Transverse colon (tissue), 4 donors: Measurements from ENCODE around the gene PLEKHH2. TPM values are rescaled to one million over a fixed set of nuclear protein-coding genes. Genes with fewer than 3 reads are reported as not detected.
A peak's percentile ranks its signal among the peaks of the same experiment; 100 is the strongest.

Source experiments
- DNase-seq: peaks from one replicate; pipeline ENCODE4 v3.0.0-alpha.2; 2019
- H3K27ac ChIP-seq, 4 donors: fragments of 200-600 bp; sonication (generic); 2 replicates each; pipeline ENCODE4 v1.5.1; 2016 to 2018; ENCODE audit warnings: inconsistent platforms in 4 of 4
- H3K27me3 ChIP-seq: fragments of 200-600 bp; sonication (generic); 2 replicates; pipeline ENCODE4 v1.5.1; 2017; ENCODE audit warnings: inconsistent platforms
- H3K36me3 ChIP-seq, 4 donors: fragments of 200-600 bp; sonication (generic); 2 replicates each; pipeline ENCODE4 v1.5.1; 2017 to 2019; ENCODE audit warnings: inconsistent platforms in 4 of 4
- H3K4me1 ChIP-seq, 4 donors: fragments of 200-600 bp; sonication (generic); 2 replicates each; pipeline ENCODE4 v1.5.1; 2017 to 2020; ENCODE audit warnings: inconsistent platforms in 4 of 4
- H3K4me3 ChIP-seq, 4 donors: fragments of 200-600 bp; sonication (generic); 1 replicate in 1 of 4; 2 replicates in 3 of 4; pipeline versions ENCODE4 v1.5.1 to v1.6.1; 2017 to 2019; ENCODE audit warnings: inconsistent platforms in 4 of 4
- H3K9me3 ChIP-seq, 2 donors: fragments of 200-600 bp; sonication (generic); 2 replicates each; pipeline ENCODE4 v1.5.1; 2017 to 2019; ENCODE audit warnings: inconsistent platforms in 2 of 2
- EP300 ChIP-seq: sonication (generic); formaldehyde crosslinking; IDR thresholded peaks from one replicate; pipeline ENCODE4 v1.6.1; 2017; ENCODE audit warnings: antibody characterized with exemption, low read depth
- POLR2A ChIP-seq: fragments of 450-650 bp; IDR thresholded peaks from one replicate; pipeline ENCODE4 v1.6.1; 2016; ENCODE audit warnings: antibody characterized with exemption, mild to moderate bottlenecking, moderate library complexity
- POLR2AphosphoS5 ChIP-seq, 3 donors: sonication (generic); formaldehyde crosslinking; IDR thresholded peaks; one replicate each; pipeline ENCODE4 v1.6.1; 2016; ENCODE audit warnings: antibody characterized with exemption in 3 of 3
- WGBS, 2 donors: methylation state at CpG; one replicate each; pipeline ENCODE4 v1.1.5; 2018; ENCODE audit warnings: low coverage in 1 of 2; 5-methylcytosine and 5-hydroxymethylcytosine counted together
- in situ Hi-C, 4 donors: fragments of 200-750 bp; cut with MboI; loops; one replicate each; pipeline versions ENCODE4 v1.15.0 to v1.15.1; 2017; ENCODE audit warnings: low sequenced_read_pairs in 3 of 4, low pct_ligation_motif_present in 1 of 4, low pct_unique_long_range_greater_than_20kb in 1 of 4
- intact Hi-C: fragments of 100-400 bp; cut with DNase I; formaldehyde crosslinking; loops from one replicate; pipeline ENCODE4 v1.15.1; 2023; ENCODE audit warnings: low total_unique reads
- total RNA-seq, 4 donors: library from RNA; depleted of rRNA; stranded (reverse); fragments of >200 nt; gene quantifications; one replicate each; pipeline ENCODE4 v1.1.0, GENCODE V29; 2016
- TF ChIP-seq, protein P1 (sequence below), 5 experiments: fragments of 200-600 bp in 3 of 5; fragments of 450-650 bp in 2 of 5; sonication (generic) in 3 of 5; IDR thresholded peaks; 1 replicate in 2 of 5; 2 replicates in 3 of 5; pipeline ENCODE4 v1.5.1; 2016 to 2017; ENCODE audit warnings: antibody characterized with exemption in 5 of 5, inconsistent platforms in 3 of 5, mild to moderate bottlenecking in 2 of 5, moderate library complexity in 1 of 5

Gene PLEKHH2
- total RNA-seq, 4 donors from 2014 or later = 7.2 to 32.4 (median 12.3) TPM

GRCh38 chr2:43774617-43775016, 137.6 kb downstream of the PLEKHH2 start:
- H3K4me3 ChIP-seq = peak overlapping the region; percentile 62 to 79 (median 66)
- no peaks in the 10 kb centered on the region for H3K27me3 ChIP-seq
- no peak for TF ChIP-seq POLR2AphosphoS5 (IDR thresholded peaks at IDR 0.05)
- TF ChIP-seq EP300 = no peak
- TF ChIP-seq, protein P1, sequence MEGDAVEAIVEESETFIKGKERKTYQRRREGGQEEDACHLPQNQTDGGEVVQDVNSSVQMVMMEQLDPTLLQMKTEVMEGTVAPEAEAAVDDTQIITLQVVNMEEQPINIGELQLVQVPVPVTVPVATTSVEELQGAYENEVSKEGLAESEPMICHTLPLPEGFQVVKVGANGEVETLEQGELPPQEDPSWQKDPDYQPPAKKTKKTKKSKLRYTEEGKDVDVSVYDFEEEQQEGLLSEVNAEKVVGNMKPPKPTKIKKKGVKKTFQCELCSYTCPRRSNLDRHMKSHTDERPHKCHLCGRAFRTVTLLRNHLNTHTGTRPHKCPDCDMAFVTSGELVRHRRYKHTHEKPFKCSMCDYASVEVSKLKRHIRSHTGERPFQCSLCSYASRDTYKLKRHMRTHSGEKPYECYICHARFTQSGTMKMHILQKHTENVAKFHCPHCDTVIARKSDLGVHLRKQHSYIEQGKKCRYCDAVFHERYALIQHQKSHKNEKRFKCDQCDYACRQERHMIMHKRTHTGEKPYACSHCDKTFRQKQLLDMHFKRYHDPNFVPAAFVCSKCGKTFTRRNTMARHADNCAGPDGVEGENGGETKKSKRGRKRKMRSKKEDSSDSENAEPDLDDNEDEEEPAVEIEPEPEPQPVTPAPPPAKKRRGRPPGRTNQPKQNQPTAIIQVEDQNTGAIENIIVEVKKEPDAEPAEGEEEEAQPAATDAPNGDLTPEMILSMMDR (IDR thresholded peaks at IDR 0.05) = no peak
- TF ChIP-seq POLR2A = no peak
- intact Hi-C loops = loop anchor here (10.0 kb wide), 2 partner anchors 160 to 770 kb away; no protein-coding TSS in a partner anchor
- H3K9me3 ChIP-seq = no peaks in the 10 kb centered on the region
- H3K27ac ChIP-seq = peak overlapping the region; percentile 91 to 95 (median 92)
- 13 to 24% methylated on average over 7 of the region's 7 CpGs for WGBS, 2 donors
- peaks cover 0 to 13% (median 5%) of the 10 kb centered on the region in 4 donors for H3K4me1 ChIP-seq
- peaks cover 0 to 6% (median 0%) of the 10 kb centered on the region in 4 donors for H3K36me3 ChIP-seq
- DNase-seq = no peak
- in situ Hi-C loops = loop anchor here in 1 of 4 donors (10.0 kb wide), 1 partner anchor 140 kb away; the partner anchor contains the start of gene PLEKHH2

GRCh38 chr2:43776324-43776723, 139.3 kb downstream of the PLEKHH2 start:
- WGBS, 2 donors = 75 to 80% methylated on average over 1 of the region's 1 CpG
- no peak overlapping the region for H3K4me3 ChIP-seq
- in situ Hi-C loops = loop anchor here in 1 of 4 donors (10.0 kb wide), 1 partner anchor 142 kb away; the partner anchor contains the start of gene PLEKHH2
- H3K9me3 ChIP-seq = no peaks in the 10 kb centered on the region
- H3K36me3 ChIP-seq = peaks cover 0 to 6% (median 0%) of the 10 kb centered on the region in 4 donors
- H3K27me3 ChIP-seq = no peaks in the 10 kb centered on the region
- no peak for DNase-seq
- TF ChIP-seq POLR2AphosphoS5 (IDR thresholded peaks at IDR 0.05) (no peak), POLR2A (no peak), EP300 (no peak)
- TF ChIP-seq, protein P1 (IDR thresholded peaks at IDR 0.05) = no peak
- intact Hi-C loops = loop anchor here (10.0 kb wide), 2 partner anchors 162 to 772 kb away; no protein-coding TSS in a partner anchor
- H3K27ac ChIP-seq = no peak overlapping the region
- H3K4me1 ChIP-seq = peaks cover 0 to 13% (median 5%) of the 10 kb centered on the region in 4 donors

DNA sequence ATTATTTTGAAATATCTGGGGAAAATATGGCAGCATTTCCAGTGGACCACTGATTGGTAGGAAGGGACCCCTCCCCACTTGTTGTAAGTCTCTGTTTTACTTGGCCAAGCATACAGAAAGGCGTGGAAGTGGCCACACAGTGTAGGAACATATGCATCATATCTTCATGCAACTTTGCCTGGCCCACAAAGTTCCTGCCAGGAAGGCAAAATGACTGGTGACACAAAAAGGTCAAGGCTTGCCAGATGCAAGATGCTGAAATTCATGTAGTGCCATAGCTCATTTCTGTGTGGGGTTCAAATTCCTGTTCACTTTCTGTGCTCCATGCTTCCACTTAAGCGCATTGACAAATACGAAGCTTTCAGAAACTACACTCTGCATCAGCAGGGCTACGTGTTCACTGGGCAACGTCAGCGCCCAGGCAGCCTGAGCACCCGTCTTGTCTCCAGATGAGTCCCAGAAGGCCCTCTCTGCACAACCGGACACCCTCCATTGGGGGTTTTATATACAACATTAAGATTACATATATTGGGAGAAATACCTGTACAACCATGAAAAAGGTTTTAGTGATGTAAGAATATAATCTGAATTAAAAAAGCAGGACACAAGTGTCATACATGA, 140.4 kb downstream of the PLEKHH2 start:
- WGBS, 2 donors = 94 to 100% methylated on average over 1 to 8 of the region's 8 CpGs
- no peak for TF ChIP-seq POLR2AphosphoS5 (IDR thresholded peaks at IDR 0.05)
- TF ChIP-seq EP300 = no peak
- TF ChIP-seq, protein P1 (IDR thresholded peaks at IDR 0.05) = no peak
- no peak for TF ChIP-seq POLR2A
- DNase-seq = no peak
- in situ Hi-C loops = loop anchor here in 1 of 4 donors (10.0 kb wide), 1 partner anchor 143 kb away; the partner anchor contains the start of gene PLEKHH2
- Histone ChIP-seq H3K9me3 (no peaks in the 10 kb centered on the region), H3K4me3 (no peak overlapping the region), H3K27ac (no peak overlapping the region), H3K27me3 (no peaks in the 10 kb centered on the region), H3K36me3 (peaks cover 0 to 6% (median 0%) of the 10 kb centered on the region in 4 donors), H3K4me1 (peaks cover 0 to 13% (median 5%) of the 10 kb centered on the region in 4 donors)
- intact Hi-C loops = loop anchor here (10.0 kb wide), 2 partner anchors 163 to 773 kb away; no protein-coding TSS in a partner anchor

DNA sequence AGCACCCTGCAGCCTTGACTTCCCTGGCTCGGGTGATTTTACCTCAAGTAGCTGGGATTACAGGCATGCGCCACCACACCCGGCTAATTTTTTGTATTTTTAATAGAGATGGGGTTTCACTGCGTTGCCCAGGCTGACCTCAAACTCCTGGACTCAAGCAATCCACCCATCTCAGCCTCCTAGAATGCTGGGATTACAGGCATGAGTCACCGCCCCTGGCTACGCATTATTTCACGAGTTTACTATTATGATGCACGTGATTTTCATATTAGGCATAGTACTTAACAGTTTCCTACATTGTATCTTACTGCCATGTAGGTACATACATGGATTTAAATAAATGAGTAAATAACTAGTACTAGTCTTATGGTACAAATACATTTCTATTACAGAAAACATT, 141.2 kb downstream of the PLEKHH2 start:
- 91 to 92% methylated on average over 8 of the region's 8 CpGs for WGBS, 2 donors
- peaks cover 0 to 6% (median 0%) of the 10 kb centered on the region in 4 donors for H3K36me3 ChIP-seq
- H3K9me3 ChIP-seq = no peaks in the 10 kb centered on the region
- intact Hi-C loops (loop anchor here (10.0 kb wide), 2 partner anchors 163 to 773 kb away; no protein-coding TSS in a partner anchor), in situ Hi-C loops (loop anchor here in 1 of 4 donors (10.0 kb wide), 1 partner anchor 143 kb away; the partner anchor contains the start of gene PLEKHH2)
- H3K27ac ChIP-seq = no peak overlapping the region
- peaks cover 0 to 13% (median 5%) of the 10 kb centered on the region in 4 donors for H3K4me1 ChIP-seq
- no peak overlapping the region for H3K4me3 ChIP-seq
- H3K27me3 ChIP-seq = no peaks in the 10 kb centered on the region
- no peak for DNase-seq
- TF ChIP-seq, protein P1 (IDR thresholded peaks at IDR 0.05) = no peak
- TF ChIP-seq EP300 (no peak), POLR2A (no peak), POLR2AphosphoS5 (IDR thresholded peaks at IDR 0.05) (no peak)
